KOPT-K1 (cell line): ENCODE data around the gene SP6.

Source experiments
- H3K27ac ChIP-seq: fragments of 200-600 bp; sonication (generic); 2 replicates; pipeline ENCODE4 v1.5.1; 2016; ENCODE audit warnings: antibody characterized with exemption, mild to moderate bottlenecking, low read depth, low read length; ENCODE audit not compliant: poor library complexity, severe bottlenecking
- H3K36me3 ChIP-seq: fragments of 200-600 bp; sonication (generic); 2 replicates; pipeline ENCODE4 v1.5.1; 2017; ENCODE audit warnings: antibody characterized with exemption, mild to moderate bottlenecking, low read length, moderate library complexity; ENCODE audit not compliant: insufficient read depth
- H3K9me3 ChIP-seq: fragments of 200-600 bp; sonication (generic); 2 replicates; pipeline ENCODE4 v1.5.1; 2017; ENCODE audit warnings: antibody characterized with exemption, low read length, mild to moderate bottlenecking; ENCODE audit not compliant: insufficient read depth, poor library complexity, severe bottlenecking

SP6 gene

DNA sequence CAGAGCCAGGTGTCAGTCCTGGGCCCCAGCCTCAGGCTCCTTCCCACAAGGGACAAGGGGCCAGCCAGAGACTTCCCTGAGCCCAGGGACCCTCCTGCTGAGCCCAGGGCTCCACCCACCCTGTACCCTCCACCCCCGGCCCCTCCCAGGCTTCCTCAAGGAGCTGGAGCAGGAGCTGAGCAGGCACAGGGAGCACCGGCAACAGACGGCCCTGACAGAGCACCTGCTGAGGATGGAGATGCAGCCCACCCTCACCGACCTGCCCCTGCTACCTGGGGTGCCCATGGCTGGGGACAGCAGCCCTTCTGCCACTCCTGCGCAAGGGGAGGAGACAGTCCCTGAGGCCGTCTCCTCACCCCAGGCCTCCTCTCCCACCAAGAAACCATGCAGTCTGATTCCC, 14.4 kb downstream of the SP6 start:
- no peak overlapping the region for H3K27ac ChIP-seq
- no peaks in the 10 kb centered on the region for H3K9me3 ChIP-seq

DNA sequence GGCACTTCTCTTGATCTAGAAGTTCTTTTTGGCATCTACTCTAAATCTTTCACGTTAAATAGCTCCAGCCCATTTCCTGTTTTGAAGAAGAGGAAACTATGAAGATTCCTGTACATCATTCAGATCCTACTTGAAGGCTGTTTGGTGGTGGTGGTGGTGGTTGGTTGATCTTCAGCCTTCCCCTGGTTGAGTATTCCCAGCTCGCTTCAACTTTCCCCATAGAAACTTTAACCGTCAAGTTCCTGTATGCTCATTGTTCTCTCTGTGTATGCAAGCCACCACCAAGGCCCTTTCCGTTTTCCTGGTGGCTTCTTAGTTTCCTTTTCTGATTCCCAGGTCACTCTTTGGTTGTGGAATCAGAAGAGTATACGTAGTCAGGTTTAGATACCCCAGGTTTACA, 16.2 kb downstream of the SP6 start:
- Histone ChIP-seq H3K36me3 (peaks cover 31% of the 10 kb centered on the region; the same call in 1 of the 2 replicates), H3K27ac (no peak overlapping the region), H3K9me3 (no peaks in the 10 kb centered on the region)

More for the DNA sequence above, 14.4 kb downstream of the SP6 start:
- peaks cover 31% of the 10 kb centered on the region; the same call in 1 of the 2 replicates for H3K36me3 ChIP-seq

DNA sequence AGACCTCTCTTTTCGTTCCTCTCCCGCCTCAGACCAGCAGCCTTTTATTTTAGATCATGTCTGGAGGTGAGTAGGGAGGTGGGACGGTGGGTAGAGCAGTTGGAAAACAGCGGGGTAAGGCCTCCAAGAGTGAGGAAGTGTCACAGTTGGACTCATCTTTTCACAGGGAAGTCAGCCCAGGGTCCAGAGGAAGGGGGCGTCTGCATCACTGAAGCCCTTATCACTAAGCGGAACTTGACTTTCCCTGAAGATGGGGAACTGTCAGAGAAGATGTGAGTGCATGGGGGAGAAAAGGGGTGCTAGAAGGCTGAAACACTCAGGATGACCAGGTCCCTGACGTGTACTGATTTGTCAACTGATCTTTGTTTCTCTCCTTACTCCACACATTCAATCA, 19.0 kb downstream of the SP6 start:
- H3K36me3 ChIP-seq, result peaks cover 35% of the 10 kb centered on the region
- H3K9me3 ChIP-seq, result no peaks in the 10 kb centered on the region
- peak overlapping the region; percentile 82 for H3K27ac ChIP-seq

DNA sequence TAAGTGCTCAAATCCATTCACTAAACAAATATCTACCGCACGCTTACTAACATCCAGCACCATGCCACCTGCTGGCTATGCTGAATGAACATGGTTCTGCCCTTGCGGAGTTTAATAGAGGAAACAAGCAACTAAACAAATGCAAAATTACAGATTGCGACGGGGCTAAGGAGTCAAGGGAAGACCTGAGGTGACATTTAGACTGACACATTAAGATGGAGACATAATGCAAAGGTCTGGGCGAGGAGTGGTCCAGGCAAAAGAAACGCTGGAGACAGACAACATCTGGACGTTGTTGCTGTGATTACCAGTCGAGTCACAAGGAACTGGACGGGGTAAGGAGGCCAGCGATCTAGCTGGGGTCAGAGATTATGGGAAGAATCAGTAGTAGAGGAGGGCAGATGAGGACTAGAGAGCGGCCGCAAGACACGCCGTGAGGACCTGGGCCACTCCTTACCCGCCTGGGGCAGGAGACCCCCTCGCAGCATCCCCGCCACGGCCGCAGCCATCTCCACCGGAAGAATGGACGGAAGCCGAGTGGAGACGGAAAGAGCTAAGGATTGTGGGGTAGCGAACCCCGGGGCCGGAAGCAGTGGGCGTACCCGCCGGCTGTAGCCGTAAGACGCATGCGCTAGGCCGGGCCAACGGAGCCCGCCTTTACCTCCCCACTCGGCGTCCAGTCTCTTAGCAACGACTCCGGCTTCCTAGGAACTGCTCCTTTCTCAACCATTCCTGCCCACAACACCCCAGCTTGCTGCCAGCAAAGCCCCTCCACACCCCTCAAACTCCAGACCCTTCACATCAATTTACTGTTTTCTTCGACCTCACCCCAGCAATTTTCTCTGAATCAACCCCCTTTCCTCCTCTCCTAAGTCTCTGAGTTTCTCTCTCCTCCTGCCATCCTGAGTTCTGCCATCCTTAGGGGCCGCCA, 19.7 kb downstream of the SP6 start, which contains the start of the genes LRRC46 and MRPL10:
TSS of gene LRRC46 (plus strand) at position 668 of the 931 bp plus-strand sequence. CDS start 320 bp downstream, outside the sequence.
TSS of gene MRPL10 (minus strand) at position 539 of the 931 bp plus-strand sequence. CDS start at position 509, 30 bp downstream.
- Histone ChIP-seq H3K27ac (peak within 1 kb of the TSS; percentile 82), H3K36me3 (peaks cover 39% of the 10 kb centered on the region)

GRCh38 chr17:47830396-47831002, 20.5 kb downstream of the SP6 start:
- Histone ChIP-seq H3K27ac (peak overlapping the region; percentile 82), H3K9me3 (no peaks in the 10 kb centered on the region), H3K36me3 (peaks cover 39% of the 10 kb centered on the region)

More for the DNA sequence above, 19.7 kb downstream of the SP6 start, which contains the start of the genes LRRC46 and MRPL10:
- H3K9me3 ChIP-seq, result no peaks in the 10 kb centered on the region

DNA sequence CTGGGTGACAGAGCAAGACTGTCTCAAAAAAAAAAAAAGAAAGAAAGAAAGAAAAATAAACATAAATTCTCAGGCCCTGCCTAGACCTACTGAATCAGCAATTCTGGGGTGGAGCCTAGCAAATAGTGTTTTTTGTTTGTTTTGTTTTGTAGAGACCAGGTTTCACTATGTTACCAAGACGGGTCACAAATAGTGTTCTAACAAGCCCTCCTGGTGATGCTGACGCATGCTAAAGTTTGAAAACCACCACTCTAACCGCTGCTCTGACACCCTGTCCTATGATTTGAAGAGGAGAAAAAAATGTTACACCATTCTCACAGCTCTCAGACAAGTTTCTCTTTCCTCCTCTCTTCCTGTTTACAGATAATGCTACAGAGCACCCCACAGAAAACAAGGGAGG, 21.1 kb downstream of the SP6 start:
- H3K27ac ChIP-seq, result no peak overlapping the region
- H3K36me3 ChIP-seq, result peaks cover 41% of the 10 kb centered on the region
- no peaks in the 10 kb centered on the region for H3K9me3 ChIP-seq

DNA sequence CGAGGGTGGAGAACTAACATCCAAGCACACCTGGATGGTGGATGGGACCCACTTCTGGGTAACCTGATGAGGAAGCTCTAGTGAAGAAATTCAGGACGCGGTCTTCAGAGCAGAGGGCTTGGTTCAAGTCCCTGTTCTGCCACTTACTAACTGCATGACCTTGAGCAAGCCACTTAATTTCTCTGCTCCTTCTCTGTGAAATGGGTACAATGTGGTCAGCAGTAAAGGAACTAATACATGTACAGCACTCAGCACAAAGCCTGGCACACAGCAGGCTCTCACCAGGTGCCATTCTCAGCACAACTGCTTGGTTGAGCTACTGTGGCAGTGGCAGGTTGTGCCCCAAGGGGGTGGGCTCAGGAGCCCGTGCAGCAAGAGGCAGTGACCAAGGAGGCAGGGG, 27.4 kb downstream of the SP6 start:
- Histone ChIP-seq H3K36me3 (peaks cover 58% of the 10 kb centered on the region), H3K27ac (no peak overlapping the region), H3K9me3 (no peaks in the 10 kb centered on the region)

- no peak overlapping the region for H3K27ac ChIP-seq
- H3K9me3 ChIP-seq, result no peaks in the 10 kb centered on the region
- H3K36me3 ChIP-seq, result peaks cover 58% of the 10 kb centered on the region
Measured at GRCh38 chr17:47822785-47823184, 28.2 kb downstream of the SP6 start.

DNA sequence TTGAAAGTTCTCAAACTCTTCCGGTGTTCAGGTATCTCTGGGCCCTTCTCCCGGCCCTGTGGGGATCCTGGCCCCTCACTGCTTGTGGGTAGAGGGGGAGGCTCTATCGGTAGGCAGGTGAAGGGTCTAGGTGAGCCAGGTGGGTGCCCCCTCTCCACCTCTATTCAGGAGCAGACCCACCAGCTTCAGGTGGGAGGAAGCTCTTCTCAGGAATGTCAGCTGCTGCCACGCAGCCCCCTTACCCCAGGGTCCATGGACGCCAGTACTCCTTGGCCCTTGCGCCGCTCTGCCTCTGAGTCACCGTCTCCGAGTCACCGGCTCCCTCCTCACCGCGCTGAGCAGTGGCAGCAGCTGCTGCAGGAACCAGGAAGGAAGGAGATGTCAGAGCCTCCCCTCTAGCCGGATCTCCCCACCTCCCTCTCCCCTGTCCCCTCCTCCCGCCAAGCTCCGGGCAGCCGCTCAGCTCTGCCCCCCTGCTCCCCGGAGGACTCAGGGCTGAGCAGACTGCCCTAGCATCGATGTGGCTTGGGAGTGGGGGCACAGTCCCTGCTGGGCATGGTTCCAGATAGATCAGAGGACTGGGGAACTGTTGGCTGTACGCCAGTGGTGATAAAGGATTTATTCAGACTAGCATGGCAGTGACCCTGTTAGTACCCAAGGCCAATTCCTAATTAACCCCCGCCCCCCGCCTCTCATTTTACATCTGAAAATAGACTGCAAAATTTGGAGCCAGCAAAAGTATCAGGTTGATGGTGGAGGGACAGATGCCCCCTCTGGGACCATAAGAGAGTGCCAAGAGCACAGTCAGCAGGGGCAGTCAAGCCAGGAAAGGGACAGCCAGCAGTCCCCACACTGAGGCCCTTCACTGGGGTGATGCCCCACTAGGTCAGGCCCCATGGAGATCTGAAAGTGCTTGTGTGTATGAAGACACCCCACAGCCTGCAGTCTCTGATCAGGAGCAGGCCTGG, 29.3 kb downstream of the SP6 start, which contains the start of gene OSBPL7:
TSS of gene OSBPL7 (minus strand) at position 371 of the 968 bp plus-strand sequence. CDS start 1,516 bp downstream, outside the sequence.
- Histone ChIP-seq H3K36me3 (peaks cover 59% of the 10 kb centered on the region), H3K27ac (peak within 1 kb of the TSS; percentile 63), H3K9me3 (no peaks in the 10 kb centered on the region)

DNA sequence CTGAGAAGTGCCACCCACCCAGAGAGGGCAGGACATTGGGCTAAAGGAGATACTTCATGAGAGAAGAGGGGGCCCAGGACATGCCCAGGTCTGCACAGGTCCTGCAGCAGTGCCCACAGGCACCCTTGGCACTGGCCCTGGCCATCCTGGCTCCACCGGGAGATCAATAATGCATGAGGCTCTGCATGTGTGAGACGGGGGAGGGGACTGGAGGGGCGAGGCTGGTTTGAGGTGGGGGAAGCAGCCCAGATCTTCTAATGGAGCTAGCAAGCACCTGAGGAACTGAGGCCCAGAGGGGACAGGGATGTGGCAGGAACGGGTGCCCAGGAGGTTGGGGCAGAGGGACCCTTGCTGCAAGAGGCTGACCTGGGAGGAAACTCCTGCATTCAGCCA, 29.9 kb downstream of the SP6 start:
- Histone ChIP-seq H3K9me3 (no peaks in the 10 kb centered on the region), H3K36me3 (peaks cover 59% of the 10 kb centered on the region), H3K27ac (peak overlapping the region; percentile 63)

GRCh38 chr17:47820033-47820789, 30.8 kb downstream of the SP6 start:
- no peak overlapping the region for H3K27ac ChIP-seq
- H3K9me3 ChIP-seq, result no peaks in the 10 kb centered on the region
- H3K36me3 ChIP-seq, result peaks cover 61% of the 10 kb centered on the region

DNA sequence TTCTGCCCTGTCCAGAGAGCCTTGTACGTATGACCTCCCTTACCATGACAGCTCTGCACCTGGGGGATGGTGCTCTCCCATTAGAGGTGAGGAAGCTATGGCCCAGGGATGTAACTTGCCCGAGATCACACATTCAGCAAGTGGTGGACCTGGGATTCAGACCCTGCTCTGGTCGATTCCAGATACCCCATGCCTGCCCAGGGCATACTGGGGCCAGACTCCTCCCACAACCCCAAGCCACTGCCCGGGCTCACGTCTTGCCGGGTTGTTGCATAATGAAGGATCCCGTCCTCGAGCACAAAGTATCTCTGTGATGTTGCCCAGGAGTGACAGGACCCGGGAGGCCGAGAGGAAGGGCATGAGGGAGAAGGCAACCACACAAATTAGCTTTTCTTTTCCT, 31.5 kb downstream of the SP6 start:
- H3K9me3 ChIP-seq, result no peaks in the 10 kb centered on the region
- H3K36me3 ChIP-seq, result peaks cover 63% of the 10 kb centered on the region

GRCh38 chr17:47818002-47818695, 32.8 kb downstream of the SP6 start:
- Histone ChIP-seq H3K27ac (no peak overlapping the region), H3K9me3 (no peaks in the 10 kb centered on the region), H3K36me3 (peaks cover 63% of the 10 kb centered on the region)

More for the DNA sequence above, 31.5 kb downstream of the SP6 start:
- H3K27ac ChIP-seq, result no peak overlapping the region
